Inflammatory macrophage treated with lipopolysaccharide for 4 hours (primary cell): Measurements from ENCODE around the gene WDR87.
"Not testable (repeated sequence)": the region's sequence is repeated elsewhere in the genome, so short reads cannot be mapped to it uniquely, and the experiment has no call there.

Experiments
- DNase-seq: peaks from one replicate; pipeline ENCODE4 v3.0.0-alpha.2; 2020

WDR87 gene

DNA sequence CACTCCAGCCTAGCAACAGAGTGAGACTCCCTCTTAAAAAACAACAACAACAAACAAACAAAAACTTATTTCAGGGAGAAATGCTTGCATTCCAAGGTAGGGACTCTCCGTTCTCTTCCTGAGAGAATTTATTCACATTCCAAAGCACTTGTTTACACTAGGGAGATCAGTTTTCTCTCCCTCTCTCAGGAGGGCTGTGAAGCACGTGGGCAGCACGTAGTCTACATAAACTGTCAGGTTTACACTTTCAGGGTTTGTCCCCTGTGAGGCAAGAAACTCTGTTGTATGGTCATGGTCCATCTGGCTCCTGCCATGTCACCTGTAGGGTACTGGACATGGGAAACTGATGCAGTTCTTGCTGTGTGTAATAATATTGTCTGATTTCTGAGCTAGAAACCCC lies 31.6 kb downstream of the WDR87 start:
- no peak for DNase-seq

DNA sequence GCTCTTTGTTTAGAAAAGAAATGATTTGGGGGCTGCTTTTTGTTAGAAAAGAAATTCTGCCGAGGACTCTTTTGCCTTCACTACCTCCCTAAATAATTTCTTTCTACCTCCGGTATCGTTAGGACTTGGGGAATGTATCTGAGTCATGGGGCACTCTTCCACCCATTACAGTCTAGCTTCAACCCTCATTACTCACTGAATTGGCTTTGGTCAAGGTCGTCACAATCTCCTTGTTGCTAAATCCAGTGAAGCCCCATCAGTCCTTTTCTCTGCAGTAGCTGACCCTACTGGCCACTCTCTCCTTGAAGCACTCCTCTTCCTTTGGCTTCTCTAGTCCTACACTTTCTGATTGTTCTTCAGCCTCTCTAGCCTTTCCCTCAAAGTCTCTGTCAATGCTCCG lies 34.0 kb downstream of the WDR87 start:
- DNase-seq, result no peak

DNA sequence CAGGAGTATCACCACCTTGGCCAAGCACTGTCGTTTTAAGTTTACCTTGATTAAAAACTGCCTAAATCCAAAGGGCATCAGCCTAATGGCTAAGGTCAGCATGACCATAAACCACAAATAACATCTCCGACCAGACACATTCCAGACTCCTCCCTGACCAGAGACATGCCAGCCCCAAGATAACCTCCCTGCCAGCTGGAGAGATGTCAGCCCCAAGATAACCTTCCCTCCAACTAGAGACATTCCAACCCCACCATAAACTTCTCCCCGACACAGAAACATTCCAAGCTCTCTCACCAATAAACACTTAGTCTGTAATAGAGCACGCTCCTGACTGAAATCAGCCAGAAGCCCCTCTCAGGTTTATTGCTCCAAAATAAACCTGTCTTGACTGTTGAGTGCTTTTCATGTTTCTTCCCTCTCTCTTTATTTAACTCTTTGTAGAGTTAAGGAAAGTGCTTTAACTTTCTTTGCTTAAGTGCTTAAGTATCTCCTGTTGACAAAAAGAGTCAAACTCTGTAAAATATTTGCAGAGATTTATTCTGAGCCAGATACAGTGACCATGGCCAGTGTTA lies 36.5 kb downstream of the WDR87 start:
- no peak for DNase-seq

DNA sequence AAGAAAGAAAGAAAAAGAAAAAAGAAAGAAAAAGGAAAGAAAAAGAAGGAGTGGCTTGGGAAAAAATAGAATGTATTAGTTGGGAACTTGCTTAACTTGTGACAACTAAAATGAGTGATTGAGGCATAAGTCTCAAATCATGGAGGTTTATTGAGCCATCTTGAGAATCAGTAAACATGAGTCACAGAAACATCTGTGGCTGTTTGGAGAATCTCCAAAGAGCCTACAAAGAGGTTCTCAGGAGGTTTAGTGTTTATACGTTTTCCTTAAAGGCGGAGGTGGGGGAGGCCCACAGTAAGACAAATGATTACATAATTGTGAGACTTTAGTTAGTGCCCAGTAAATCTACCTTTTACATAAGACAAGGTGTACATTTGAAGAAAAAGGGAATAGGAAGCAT lies 38.6 kb downstream of the WDR87 start:
- DNase-seq, result no peak

DNA sequence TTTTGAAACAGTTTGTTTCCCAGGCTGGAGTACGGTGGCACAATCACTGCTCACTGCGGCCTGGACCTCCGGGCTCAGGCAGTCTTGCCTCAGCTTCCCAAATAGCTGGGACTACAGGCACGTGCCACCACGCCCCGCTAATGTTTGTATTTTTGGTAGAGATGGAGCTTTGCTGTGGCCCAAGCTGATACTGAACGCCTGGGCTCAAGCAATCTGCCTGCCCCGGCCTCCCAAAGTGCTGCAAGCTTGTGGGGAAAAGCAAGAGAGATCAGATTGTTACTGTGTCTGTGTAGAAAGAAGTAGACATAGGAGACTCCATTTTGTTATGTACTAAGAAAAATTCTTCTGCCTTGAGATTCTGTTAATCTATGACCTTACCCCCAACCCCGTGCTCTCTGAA lies 40.5 kb downstream of the WDR87 start:
- DNase-seq, result not testable (repeated sequence)

DNA sequence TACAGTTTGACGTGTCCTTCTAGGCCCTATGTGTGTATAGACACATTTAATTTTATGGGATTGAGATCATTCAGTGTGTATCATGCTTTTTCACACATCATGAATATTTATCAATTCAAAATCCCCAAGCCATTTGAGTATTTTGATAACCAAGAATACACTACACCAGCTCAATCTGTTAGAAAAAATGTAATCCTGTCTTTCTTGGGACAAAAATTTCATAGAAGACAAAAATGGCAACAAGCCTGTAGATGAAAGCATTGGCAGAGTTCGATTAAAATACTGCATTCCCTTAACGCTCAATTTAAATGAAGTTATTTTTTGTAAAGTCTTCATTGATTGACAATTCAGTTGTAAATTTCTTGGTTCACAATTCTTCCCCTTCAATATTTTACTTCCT lies 41.9 kb downstream of the WDR87 start:
- no peak for DNase-seq

DNA sequence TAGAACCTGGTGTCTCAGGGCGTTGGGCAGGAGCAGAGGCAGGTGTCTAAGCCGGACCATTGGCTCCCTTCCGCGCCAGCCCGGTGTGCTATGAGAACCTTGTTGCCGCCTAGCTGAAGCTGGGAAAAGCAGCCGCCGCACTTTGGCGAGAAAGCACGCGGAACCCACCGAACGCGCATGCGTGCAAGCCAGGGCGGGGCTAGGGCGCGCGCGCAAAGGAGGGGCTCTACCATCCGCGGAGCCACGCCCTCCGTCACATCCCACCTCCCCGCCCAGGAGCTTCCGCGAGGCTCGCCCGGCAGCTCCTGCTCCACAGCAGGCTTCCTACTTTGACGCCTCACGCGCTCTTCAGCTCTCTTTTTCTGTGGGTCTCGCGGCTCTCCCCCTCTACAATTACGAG lies 51.3 kb downstream of the WDR87 start:
- DNase-seq, result no peak

DNA sequence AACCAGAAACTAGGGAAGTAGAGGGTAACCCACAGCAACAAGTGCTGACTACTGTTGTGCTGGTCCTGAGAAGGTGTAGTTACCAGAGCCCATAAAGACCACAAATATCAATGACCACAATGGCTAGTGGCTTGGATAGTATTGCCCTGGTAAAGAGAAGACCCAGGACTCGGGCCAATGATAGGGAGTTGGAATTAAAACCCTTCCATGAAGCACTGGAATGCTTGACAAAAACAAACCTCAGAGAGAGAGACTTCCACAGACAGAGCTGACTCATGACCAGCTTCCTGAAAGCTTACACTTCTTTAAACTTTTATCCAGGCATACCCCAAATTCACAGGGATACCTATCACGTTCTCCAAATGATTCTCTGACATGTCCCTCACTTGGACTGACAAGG lies 60.5 kb downstream of the WDR87 start:
- DNase-seq, result no peak
